Measurements from ENCODE around the gene ASXL1.
"Not testable (repeated sequence)": the region's sequence is repeated elsewhere in the genome, so short reads cannot be mapped to it uniquely, and the experiment has no call there.

The ASXL1 gene

DNA sequence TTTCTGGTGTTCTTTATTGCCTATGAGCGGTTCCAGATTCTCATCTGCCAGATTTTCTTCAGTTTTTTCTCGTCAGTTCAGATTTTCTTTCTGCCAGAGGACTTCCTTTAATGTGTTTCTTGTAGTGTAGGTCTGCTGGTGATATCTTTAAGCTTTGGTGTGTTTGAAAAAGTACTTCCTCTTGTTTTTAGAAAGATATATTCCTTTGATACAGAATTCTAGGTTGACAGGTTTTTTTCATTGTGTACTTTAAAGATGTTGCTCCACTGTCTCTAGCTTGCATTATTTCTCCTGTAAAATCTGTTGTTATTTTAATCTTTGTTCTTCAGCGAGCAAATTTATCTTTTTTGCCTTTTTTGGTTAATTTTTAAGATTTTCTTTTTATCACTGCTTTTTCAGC is 36.9 kb downstream of the ASXL1 start:
- peaks cover 31% of the 10 kb centered on the region for H3K36me3 Mint-ChIP-seq
- H3K4me1 Mint-ChIP-seq (ENCODE audit: low read depth), result peaks cover 33% of the 10 kb centered on the region
- H3K27me3 Mint-ChIP-seq, result no peaks in the 10 kb centered on the region
- no peak overlapping the region for H3K4me3 Mint-ChIP-seq
- H3K9me3 Mint-ChIP-seq (ENCODE audit: low read depth), result peaks cover 9% of the 10 kb centered on the region
- peak overlapping the region; percentile 64 for H3K27ac Mint-ChIP-seq

DNA sequence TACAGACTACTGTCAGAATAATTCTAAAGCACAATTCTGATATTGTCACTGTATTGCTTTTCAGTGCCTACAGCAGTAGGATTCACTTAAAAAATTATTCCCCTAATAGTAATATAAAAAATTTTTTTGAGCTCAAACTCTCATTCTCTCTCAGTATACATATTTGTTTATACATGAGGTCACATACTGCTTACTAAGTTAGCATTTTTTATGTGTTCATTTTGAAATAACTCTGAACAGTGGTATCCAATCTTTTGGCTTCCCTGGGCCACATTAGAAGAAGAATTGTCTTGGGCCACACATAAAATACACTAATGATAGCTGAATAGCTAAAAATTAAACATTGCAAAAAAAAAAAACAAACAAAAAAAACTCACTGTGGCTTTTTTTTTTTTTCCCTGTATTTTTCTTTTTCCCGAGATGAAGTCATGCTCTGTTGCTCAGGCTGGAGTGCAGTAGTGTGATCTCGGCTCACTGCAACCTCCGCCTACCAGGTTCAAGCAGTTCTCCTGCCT is 38.6 kb downstream of the ASXL1 start:
- Mint-ChIP-seq H3K9me3 (ENCODE audit: low read depth) (peaks cover 9% of the 10 kb centered on the region), H3K4me1 (ENCODE audit: low read depth) (peaks cover 38% of the 10 kb centered on the region), H3K4me3 (no peak overlapping the region), H3K27me3 (no peaks in the 10 kb centered on the region), H3K27ac (no peak overlapping the region), H3K36me3 (peaks cover 38% of the 10 kb centered on the region)

DNA sequence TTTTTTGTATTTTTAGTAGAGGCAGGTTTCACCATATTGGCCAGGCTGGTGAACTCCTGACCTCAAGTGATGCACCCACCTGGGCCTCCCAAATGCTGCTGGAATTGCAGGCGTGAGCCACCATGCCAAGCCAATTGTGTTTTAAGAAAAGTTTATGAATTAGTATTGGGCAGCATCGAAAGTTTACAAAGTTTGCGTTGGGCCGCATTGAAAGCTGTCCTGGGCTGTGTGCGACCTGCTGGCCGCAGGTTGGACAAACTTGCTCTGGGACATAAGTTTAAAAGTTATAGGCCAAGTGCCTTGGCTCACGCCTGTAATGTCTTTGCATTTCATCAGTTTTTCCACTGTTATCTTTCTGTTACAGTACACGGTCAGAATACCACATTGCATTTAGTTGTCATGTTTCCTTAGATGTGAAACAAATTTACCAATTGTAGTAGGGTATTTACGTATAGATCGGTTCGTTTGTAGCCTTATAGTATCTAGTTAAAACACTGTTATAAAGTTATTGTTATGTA is 39.5 kb downstream of the ASXL1 start:
- H3K36me3 Mint-ChIP-seq, result peaks cover 41% of the 10 kb centered on the region
- H3K9me3 Mint-ChIP-seq (ENCODE audit: low read depth), result peaks cover 9% of the 10 kb centered on the region
- no peaks in the 10 kb centered on the region for H3K27me3 Mint-ChIP-seq
- H3K27ac Mint-ChIP-seq, result peak overlapping the region; percentile 37
- H3K4me3 Mint-ChIP-seq, result no peak overlapping the region
- H3K4me1 Mint-ChIP-seq (ENCODE audit: low read depth), result peaks cover 37% of the 10 kb centered on the region

DNA sequence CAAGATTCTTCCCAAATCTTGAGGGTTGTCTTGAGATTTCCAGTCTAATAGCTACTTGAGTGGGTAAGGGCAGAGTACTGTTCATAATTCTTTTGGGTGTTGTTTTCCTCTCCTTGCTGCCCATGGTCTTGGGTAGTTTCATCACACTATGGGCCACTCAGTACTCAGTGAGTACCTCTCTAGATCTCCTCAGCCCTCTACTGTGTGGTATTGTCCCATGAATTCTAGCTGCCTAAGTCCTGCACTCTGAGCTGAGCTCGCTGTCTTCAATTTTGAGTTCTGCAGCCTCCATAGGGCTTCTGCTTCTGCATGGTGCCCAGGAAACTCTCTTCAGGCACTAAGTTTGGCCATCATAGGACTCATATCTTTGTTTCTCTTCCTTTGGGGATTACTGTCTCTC is 42.3 kb downstream of the ASXL1 start:
- Mint-ChIP-seq H3K4me1 (ENCODE audit: low read depth) (peaks cover 48% of the 10 kb centered on the region), H3K36me3 (peaks cover 29% of the 10 kb centered on the region), H3K4me3 (no peak overlapping the region), H3K9me3 (ENCODE audit: low read depth) (peaks cover 4% of the 10 kb centered on the region), H3K27me3 (no peaks in the 10 kb centered on the region), H3K27ac (peak overlapping the region; percentile 16)

DNA sequence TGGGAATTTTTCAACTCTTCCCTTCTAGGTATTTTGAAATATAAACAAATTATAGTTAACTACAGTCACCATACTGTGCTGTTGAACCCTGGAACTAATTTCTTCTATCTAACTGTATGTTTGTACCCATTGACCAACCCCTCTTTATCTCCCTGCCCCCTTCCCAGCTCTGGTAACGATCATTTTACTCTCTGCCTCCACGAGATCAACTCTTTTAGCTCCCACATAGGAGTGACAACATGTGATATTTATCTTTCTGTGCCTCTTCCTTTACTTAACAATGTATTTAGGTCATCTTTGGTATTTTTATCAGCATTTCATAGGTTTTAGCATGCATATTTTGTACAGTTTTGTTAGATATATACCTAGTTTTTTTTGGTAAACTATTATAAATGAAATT is 45.9 kb downstream of the ASXL1 start:
- Mint-ChIP-seq H3K4me1 (ENCODE audit: low read depth) (peaks cover 71% of the 10 kb centered on the region), H3K4me3 (no peak overlapping the region), H3K36me3 (peaks cover 26% of the 10 kb centered on the region), H3K27ac (peak overlapping the region; percentile 1), H3K27me3 (no peaks in the 10 kb centered on the region), H3K9me3 (ENCODE audit: low read depth) (no peaks in the 10 kb centered on the region)

DNA sequence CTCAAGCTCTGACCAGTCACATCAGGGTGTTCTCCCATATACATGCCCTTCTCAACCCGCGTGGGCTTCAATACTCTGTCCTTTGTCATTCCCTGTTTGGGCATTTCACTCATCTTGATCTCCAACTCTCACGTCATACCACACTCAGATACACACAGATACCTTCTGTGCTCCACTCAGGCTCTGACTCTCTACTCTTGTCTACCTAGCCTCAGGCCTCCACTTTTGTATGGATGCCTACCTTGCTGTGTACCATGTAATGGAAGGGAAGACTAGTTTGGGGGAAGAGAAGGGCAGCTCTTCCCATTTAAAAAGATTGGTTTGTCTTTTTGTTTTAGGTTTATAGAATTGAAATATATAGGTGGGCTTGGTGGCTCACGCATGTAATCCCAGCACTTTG is 48.6 kb downstream of the ASXL1 start:
- Mint-ChIP-seq H3K27me3 (no peaks in the 10 kb centered on the region), H3K36me3 (peaks cover 9% of the 10 kb centered on the region), H3K9me3 (ENCODE audit: low read depth) (no peaks in the 10 kb centered on the region), H3K4me1 (ENCODE audit: low read depth) (peaks cover 69% of the 10 kb centered on the region), H3K27ac (peak overlapping the region; percentile 91), H3K4me3 (peak overlapping the region; percentile 75)

DNA sequence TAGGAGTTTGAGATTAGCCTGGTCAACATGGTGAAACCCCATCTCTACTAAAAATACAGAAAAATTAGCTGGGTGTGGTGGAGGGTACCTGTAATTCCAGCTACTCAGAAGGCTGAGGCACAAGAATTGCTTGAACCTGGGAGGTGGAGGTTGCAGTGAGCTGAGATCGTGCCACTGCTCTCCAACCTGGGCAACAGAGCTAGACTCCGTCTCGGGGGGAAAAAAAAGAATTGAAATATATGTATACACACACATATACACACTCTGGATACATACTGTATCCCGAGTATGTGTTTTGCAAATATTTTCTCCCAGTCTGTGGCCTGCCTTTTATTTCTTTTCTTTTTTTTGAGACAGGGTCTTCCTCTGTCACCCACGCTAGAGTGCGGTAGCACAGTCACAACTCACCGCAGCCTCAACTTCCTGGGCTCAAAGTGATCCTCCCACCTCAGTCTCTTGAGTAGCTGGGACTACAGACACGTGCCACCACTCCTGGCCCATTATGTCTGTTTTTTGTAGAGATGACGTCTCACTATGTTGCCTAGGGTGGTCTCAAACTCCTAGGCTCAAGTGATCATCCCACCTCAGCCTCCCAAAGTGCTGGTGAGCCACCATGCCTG is 49.1 kb downstream of the ASXL1 start:
- Mint-ChIP-seq H3K4me3 (peak overlapping the region; percentile 75), H3K4me1 (ENCODE audit: low read depth) (peaks cover 74% of the 10 kb centered on the region), H3K27ac (peak overlapping the region; percentile 91)
- not testable (repeated sequence) for H3K9me3 Mint-ChIP-seq (ENCODE audit: low read depth); H3K36me3 Mint-ChIP-seq; H3K27me3 Mint-ChIP-seq

DNA sequence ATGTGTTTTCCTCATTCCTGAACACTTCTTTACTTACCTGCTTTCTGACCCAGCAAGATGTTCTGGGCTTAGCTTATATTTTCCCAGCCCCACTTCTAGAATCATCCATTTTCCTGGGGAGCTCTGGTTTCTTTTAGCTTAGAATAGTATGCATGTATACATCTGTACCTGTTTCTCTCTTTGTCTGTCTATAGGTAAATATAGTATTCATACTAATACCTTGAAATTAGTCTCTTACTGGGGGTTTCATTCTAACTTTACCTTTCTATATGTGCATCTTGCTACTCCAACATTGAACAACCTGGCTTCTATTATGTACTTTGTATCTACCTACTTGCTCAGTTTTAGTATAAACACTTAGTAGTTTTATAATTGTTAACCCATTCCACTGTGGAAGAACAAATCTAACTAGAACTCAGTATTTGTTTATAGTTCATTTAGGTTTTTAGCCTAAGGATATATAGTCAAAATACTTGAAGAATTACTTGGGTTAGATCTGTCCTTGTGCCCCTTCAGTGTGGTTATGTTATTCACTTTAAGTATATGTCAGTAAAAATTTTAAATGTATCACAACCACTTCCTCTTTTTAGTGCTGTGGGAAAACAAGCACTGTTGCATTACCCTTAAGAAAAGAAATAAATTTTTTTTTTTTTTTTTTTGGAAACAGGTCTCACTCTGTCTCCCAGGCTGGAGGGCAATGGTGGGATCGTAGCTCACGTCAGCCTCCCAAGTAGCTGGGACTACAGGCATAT is 54.0 kb downstream of the ASXL1 start:
- H3K27ac Mint-ChIP-seq, result peak overlapping the region; percentile 43

DNA sequence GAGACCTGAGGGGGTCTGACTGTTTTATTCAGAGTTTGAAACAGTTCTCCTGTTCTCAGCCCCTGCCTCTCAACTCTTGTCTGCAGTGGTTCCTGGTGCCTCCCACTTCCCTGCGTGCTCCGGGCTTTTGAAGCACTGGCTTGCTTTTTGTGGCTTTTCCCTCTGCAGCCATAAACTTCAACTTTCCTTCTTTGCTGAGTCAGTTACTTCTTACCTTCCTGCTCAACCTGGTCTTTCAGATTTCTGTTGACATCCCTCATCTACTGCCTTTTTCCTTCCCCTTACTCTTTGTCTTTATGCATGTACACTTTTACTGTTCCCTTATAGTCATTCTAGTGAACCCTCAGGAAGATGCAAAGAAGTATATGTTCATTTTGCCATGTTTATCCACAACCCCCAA is 57.4 kb downstream of the ASXL1 start:
- H3K4me1 Mint-ChIP-seq (ENCODE audit: low read depth), result peaks cover 64% of the 10 kb centered on the region
- peaks cover 16% of the 10 kb centered on the region for H3K36me3 Mint-ChIP-seq
- H3K27ac Mint-ChIP-seq, result peak overlapping the region; percentile 73
- no peaks in the 10 kb centered on the region for H3K27me3 Mint-ChIP-seq
- H3K4me3 Mint-ChIP-seq, result peak overlapping the region; percentile 15
- H3K9me3 Mint-ChIP-seq (ENCODE audit: low read depth), result no peaks in the 10 kb centered on the region

More for the DNA sequence above, 54.0 kb downstream of the ASXL1 start:
- Mint-ChIP-seq H3K9me3 (ENCODE audit: low read depth) (no peaks in the 10 kb centered on the region), H3K4me1 (ENCODE audit: low read depth) (peaks cover 77% of the 10 kb centered on the region), H3K27me3 (no peaks in the 10 kb centered on the region), H3K4me3 (peak overlapping the region; percentile 55), H3K36me3 (peaks cover 15% of the 10 kb centered on the region)

DNA sequence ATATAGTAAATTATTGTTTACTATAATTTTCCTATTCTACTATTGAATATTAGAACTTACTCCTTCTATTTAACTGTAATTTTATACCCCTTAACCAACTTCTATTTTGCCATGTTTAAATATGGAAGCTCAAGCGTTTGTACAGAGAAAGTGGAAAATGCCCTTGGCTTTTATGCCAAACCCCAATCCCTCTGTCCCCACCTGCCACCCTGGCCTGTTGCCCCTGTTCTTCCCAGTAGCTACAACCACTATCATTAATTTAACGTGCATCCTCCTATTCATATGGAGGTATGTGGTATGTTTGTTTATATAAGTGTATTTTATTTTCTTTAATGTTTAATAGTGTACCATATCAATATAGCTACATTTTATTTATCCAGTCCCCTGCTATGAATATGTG is 58.1 kb downstream of the ASXL1 start:
- Mint-ChIP-seq H3K27me3 (no peaks in the 10 kb centered on the region), H3K4me1 (ENCODE audit: low read depth) (peaks cover 65% of the 10 kb centered on the region), H3K4me3 (no peak overlapping the region), H3K36me3 (peaks cover 16% of the 10 kb centered on the region), H3K9me3 (ENCODE audit: low read depth) (no peaks in the 10 kb centered on the region), H3K27ac (no peak overlapping the region)

DNA sequence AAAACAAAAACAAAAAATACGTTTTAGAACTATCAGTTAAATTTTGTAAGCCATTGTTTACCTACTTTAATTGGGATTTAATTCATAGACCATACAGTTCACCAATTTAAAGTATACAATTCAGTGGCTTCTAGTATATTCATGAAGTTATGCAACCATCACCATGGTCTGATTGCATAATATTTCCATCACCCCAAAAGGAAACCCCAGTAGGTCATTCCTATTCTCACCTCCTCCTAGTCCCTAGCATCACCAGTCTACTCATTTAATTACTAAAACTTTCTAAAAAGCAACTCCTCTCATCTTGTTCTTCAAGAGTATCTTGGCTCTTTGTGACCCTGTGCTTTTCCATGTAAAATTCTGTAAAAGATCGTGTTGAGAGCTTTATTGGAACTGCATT is 60.2 kb downstream of the ASXL1 start:
- Mint-ChIP-seq H3K4me3 (no peak overlapping the region), H3K27ac (peak overlapping the region; percentile 13), H3K4me1 (ENCODE audit: low read depth) (peaks cover 51% of the 10 kb centered on the region), H3K27me3 (no peaks in the 10 kb centered on the region), H3K36me3 (peaks cover 14% of the 10 kb centered on the region), H3K9me3 (ENCODE audit: low read depth) (no peaks in the 10 kb centered on the region)

DNA sequence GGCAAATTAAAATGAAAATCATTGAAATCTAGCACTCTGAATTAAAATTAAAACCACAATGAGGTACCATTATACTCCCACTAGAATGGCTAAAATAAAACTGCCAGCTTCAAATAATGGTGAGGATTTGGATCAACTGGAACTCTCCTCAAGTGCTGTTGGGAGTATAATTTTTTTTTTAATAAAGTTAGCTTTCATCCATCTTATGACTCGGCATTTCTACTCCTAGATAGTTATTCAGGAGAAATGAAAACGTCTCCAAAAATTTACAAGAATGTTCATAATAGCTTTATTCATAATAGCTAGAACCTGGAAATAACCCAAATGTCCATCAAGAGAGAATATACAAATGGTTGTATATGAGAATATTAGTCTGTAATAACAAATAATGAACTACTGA is 63.2 kb downstream of the ASXL1 start:
- Mint-ChIP-seq H3K4me1 (ENCODE audit: low read depth) (peaks cover 35% of the 10 kb centered on the region), H3K4me3 (no peak overlapping the region), H3K27ac (no peak overlapping the region), H3K36me3 (peaks cover 9% of the 10 kb centered on the region), H3K27me3 (no peaks in the 10 kb centered on the region), H3K9me3 (ENCODE audit: low read depth) (no peaks in the 10 kb centered on the region)

DNA sequence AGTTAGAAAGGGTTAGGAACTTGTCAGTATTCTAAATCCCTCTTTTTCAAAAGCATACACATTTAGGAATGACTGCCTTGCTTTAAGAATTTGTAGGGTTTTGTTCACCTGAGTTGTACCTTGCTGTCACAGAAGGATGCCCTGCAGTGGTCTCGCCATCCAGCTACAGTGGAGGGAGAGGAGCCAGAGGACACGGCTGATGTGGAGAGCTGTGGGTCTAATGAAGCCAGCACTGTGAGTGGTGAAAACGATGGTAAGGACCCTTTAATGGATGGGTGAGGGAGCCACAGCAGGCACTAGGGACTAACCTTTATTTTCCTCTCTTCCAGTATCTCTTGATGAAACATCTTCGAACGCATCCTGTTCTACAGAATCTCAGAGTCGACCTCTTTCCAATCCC is 69.9 kb downstream of the ASXL1 start:
- Mint-ChIP-seq H3K4me1 (ENCODE audit: low read depth) (peaks cover 15% of the 10 kb centered on the region), H3K36me3 (peaks cover 10% of the 10 kb centered on the region), H3K27me3 (no peaks in the 10 kb centered on the region), H3K27ac (peak overlapping the region; percentile 35), H3K4me3 (no peak overlapping the region), H3K9me3 (ENCODE audit: low read depth) (no peaks in the 10 kb centered on the region)

DNA sequence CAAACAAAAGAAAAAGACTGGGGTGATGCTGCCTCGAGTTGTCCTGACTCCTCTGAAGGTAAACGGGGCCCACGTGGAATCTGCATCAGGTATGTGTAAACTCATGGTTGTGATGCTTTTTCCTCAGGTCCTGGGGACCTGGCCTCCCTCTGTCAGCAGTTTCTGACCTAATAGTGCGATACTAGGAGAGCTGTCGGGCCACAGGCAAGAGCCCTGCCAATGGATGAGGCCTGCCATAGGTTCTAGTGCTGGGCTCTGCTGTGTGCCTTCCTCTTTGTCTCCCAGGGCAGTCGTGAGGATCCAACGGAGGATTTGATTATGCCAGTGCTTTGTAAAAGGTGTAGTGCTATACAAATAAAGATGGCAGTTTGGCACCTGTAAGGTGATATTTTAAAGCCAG is 71.2 kb downstream of the ASXL1 start:
- Mint-ChIP-seq H3K27ac (no peak overlapping the region), H3K36me3 (peaks cover 10% of the 10 kb centered on the region), H3K4me3 (no peak overlapping the region), H3K4me1 (ENCODE audit: low read depth) (peaks cover 15% of the 10 kb centered on the region), H3K9me3 (ENCODE audit: low read depth) (no peaks in the 10 kb centered on the region), H3K27me3 (no peaks in the 10 kb centered on the region)

DNA sequence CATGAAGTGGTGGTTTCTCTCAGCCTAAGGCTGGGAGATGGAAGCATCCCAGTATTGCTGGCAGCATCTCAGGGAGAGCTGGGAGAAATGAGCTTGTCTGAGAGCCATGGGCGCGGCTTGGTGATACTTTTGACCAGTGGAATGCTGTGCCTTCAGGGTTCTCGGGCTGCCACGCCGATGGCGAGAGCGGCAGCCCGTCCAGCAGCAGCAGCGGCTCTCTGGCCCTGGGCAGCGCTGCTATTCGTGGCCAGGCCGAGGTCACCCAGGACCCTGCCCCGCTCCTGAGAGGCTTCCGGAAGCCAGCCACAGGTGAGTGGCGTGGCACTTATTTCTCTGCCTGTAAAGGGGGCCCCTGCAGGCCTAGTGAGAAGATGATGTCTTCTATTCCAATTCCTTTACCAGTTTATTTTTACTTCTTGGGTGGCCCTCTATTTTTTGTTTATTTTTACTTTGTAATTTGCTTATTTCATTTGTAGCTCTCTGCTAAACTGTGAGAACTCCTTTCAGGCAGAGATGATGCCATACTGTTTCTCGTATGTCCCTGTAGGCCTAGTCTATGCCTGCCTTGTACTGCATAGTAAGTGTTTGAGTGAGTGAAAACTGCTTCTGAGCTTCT is 71.7 kb downstream of the ASXL1 start:
- Mint-ChIP-seq H3K9me3 (ENCODE audit: low read depth) (no peaks in the 10 kb centered on the region), H3K4me1 (ENCODE audit: low read depth) (peaks cover 13% of the 10 kb centered on the region), H3K36me3 (peaks cover 10% of the 10 kb centered on the region), H3K4me3 (no peak overlapping the region), H3K27me3 (no peaks in the 10 kb centered on the region), H3K27ac (peak overlapping the region; percentile 10)

Data from activated naive CD8-positive, alpha-beta T cell (primary cell).